Measurements from ENCODE around the gene NAIF1. TPM values are rescaled to one million over a fixed set of nuclear protein-coding genes. Genes with fewer than 3 reads are reported as not detected.
"Not testable (repeated sequence)": the region's sequence is repeated elsewhere in the genome, so short reads cannot be mapped to it uniquely, and the experiment has no call there.

Gene NAIF1
- polyA plus RNA-seq (ENCODE audit: insufficient read length): 7.0 TPM

DNA sequence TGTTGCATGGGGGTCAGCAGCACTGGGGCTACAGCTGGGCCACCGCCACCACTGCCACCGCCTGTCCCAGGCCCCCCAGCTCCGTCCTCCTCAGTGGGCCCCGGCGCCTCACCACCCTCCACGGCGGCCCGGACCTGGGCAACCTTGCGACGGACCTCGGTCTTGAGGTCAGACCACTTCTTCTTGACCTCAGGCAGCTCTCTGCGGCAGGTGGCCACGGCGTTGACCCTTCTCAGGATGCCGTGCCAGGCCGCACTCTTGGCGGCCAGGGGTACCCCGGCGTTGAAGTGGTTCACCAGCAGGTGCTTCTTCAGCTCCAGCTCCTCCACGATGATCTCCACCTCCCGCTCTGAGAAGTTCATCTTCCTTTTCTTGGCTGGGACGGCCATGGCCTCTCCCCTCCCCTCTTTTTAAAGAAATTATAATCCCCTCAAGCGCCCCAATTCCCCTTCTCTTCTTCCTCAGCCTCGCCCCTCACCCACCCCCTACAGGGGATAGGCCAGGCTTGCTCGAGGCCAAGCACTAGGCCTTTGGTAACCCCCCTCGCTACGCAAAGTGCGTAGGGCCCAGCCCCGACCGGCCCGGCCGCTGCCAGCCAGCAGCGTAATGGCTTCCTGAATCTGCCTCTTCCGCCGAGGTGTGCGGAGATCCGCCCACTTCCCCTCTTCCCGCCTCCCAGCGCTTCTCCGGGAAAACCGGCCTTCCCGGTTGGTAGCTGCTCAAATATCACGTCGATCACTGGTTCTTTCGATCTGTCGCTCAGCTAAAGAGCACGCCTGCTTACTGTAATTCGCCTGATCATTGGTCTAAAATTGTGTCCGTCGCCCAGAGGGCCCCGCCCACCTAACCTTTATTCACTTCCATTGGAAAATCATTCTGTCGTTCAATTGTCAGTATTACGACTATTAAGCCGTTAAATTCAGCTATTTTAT lies at the start of gene NAIF1:
NAIF1 (minus strand) TSS at position 608 of the 932 bp plus-strand sequence; CDS start at position 389, 219 bp downstream.
- peak; percentile 99 for DNase-seq

DNA sequence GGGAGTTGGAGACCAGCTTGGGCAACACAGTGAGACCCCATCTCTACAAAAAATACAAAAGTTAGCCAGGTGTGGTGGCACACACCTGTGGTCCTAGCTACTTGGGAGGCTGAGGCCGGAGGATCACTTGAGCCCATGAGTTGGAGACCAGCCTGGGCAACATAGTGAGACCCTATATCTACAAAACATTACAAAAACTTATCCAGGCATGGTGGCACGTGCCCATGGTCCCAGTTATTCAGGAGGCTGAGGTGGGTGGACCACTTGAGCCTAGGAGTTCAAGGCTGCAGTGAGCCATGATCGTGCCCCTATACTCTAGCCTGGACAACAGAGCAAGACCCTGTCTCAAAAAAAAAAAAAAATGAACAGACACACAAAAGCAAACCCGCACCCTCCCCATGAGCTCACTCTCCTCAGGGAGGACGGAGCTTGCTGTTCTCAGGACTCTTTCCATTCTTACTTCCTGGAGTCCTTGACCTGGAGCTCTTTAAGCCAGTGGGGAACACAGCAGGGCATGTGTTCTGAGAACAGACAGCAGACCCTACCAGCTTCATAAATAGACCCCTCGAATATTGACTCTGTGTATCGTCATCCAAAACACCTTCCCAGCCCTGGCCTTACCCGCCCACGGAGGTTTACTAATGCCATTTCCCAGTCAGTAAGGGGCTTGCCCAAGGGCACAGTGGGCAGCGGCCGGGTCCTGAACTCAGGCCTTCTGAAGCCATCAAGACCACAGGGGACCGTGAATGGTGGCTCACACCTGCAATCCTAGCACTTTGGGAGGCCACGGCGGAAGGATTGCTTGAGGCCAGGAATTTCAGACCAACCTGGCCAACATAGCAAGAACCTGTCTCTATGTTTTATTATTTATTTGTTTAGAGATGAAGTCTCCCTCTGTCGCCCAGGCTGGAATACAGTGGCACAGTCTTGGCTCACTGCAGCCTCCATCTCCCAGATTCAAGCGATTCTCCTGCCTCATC lies 49.3 kb upstream of the NAIF1 start:
- no peak for DNase-seq

DNA sequence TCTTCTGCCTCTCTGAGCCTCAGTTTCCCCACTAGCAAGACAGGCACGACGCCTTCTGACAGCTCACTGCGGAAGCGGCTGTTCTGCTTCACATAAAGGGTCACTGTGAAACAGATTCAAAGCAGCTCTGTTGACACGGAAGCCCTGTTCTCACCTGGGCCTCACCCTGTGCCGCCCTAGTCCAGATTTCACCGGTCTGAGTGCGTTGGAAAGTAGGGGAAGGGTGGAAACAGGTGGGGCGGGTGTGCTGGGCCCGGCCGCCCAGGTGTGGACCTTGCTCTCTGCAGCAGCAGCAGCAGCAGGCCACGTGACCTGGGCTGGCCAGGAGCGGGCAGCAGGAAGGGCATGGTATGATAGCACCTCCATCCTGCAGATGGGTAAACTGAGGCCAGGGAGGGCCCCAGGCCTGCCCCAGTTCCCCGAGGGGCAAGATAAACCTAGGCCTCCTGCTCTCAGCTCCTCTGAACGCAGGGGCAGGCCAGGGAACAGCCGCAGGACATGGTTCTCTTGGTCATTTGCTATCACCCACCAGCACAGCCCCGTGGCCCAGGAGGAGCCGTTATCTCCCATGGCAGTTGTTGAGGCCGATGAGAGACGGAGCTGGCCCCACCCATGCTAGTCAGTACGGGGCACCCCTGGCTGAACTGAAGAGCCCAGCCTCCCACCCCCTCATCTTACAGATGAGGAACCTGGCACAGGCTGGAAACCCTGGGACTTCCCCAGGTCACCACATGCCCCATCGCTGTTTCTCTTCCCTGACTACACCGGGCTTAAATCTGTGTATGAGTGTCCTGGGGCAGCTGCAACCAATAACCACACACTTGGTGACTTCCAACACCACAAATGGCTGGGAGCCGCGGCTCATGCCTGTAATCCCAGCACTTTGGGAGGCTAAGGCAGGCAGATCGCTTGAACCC lies 48.3 kb upstream of the NAIF1 start:
- no peak for DNase-seq

- no peak for DNase-seq
Observed at GRCh38 chr9:128114326-128115186, 47.4 kb upstream of the NAIF1 start.

DNA sequence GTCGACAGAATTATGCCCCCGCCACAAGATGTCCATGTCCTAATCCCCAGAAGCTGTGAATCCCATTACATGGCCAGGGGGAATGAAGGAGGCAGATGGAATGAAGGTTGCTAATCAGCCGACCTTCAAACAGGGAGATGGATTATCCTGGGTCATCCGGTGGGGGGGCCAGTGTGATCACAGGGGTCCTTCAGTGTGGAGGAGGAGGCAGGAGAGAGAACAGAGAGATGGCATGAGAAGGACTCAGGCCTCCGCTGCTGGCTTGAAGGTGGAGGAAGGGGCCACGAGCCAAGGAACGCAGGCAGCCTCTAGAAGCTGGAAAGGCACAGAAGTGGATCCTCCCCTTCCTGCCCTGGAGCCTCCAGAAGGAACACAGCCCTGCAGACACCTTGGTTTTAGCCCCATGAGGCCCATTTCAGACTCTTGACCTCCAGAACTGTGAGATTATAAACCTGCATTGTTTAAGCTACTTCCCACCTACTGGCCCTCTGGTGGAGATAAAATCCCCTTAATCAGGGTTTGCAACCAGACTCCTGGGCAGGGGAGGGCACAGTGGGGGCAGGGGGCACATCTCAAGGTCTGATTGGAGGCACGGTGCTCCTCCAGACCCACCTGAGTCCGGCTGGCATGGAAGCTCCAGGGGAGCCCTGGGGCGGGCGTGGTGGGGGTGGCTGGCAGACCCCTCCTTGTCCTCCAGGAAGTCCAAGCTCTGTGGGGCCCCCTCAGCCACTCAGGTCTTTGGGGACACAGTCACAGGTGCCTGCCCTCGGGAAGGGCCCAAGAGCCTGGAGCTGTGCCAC lies 46.6 kb upstream of the NAIF1 start:
- no peak for DNase-seq

DNA sequence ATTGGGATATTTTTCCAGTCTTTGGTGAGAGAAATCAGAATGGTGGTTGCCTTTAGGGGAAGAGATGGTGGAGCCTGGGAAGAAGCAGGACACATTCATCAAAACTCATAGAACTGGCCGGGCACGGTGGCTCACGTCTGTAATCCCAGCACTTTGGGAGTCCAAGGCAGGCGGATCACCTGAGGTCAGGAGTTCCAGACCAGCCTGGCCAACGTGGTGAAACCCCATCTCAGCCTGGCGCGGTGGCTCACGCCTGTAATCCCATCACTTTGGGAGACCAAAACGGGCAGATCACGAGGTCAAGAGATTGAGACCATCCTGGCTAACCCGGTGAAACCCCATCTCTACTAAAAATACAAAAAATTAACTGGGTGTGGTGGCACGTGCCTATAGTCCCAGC lies 44.6 kb upstream of the NAIF1 start:
- not testable (repeated sequence) for DNase-seq

DNA sequence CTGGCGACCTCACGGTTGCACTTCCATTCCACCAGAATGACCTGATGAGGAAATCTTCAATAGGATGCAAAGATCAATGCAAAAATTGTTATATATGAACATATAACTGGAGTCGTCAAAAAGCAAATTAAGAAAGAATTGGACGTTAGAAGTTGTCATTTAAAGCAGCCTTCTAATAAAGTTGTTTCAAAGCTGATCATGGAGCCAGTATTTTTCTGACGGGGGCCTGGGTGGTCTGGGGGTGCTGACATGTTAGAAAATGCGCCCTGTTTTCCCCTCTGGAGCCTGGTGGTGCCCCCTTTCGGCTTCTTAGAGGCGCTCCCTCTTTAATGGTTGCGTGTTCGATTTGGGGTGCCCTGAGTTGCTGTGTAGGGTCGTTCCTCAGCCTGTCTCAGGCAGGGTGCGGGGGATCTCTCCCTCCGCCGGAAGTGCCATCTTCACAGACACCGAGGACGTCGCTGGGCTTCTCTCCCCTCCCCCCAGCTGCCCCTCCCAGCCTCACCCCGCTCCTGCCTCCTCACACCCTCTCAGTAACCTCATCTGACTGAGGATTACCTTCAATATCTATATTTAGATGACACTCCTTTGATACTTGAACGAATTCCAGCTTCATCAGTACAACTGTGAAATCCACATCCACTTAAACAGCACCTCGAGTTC lies 42.1 kb upstream of the NAIF1 start:
- no peak for DNase-seq

DNA sequence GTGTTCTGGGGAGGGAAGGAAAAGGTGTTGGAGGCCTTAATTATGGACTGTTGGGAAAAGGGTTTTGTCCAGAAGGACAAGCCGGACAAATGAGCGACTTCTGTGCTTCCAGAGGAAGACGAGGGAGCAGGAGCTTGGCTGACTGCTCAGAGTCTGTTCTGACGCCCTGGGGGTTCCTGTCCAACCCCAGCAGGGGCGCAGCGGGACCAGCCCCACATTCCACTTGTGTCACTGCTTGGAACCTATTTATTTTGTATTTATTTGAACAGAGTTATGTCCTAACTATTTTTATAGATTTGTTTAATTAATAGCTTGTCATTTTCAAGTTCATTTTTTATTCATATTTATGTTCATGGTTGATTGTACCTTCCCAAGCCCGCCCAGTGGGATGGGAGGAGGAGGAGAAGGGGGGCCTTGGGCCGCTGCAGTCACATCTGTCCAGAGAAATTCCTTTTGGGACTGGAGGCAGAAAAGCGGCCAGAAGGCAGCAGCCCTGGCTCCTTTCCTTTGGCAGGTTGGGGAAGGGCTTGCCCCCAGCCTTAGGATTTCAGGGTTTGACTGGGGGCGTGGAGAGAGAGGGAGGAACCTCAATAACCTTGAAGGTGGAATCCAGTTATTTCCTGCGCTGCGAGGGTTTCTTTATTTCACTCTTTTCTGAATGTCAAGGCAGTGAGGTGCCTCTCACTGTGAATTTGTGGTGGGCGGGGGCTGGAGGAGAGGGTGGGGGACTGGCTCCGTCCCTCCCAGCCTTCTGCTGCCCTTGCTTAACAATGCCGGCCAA lies 41.3 kb upstream of the NAIF1 start:
- DNase-seq: no peak

GRCh38 chr9:128107468-128108268 lies 40.5 kb upstream of the NAIF1 start:
- no peak for DNase-seq

- no peak for DNase-seq
Observed at GRCh38 chr9:128106940-128107467, 39.9 kb upstream of the NAIF1 start.

DNA sequence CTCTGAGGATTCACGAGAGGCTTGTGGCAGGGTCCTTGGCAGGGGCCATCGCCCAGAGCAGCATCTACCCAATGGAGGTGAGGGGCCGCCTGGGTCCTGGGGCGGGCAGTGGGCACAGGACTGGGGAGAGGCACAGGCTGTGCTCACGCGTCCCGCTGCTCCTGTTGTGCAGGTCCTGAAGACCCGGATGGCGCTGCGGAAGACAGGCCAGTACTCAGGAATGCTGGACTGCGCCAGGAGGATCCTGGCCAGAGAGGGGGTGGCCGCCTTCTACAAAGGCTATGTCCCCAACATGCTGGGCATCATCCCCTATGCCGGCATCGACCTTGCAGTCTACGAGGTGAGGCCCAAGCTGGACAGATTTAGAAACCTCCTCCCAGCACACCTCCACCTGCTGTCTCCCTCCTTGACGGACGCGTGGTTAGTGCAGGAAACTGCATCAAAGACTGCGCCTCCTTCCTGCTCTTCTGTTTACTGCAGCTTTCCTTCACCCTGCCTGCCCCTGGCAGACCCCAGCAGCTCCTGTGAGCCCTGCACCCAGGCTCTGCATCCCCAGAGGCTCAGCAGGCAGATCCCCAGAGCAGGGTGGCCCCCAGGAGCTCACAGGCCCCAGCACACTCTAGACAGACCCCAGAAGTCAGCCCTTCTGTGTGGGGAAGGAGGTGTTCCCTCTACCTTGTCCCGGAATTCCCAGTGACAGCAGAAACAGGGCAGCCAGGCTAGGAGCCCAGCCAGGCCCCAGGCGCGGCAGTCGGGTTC lies 39.2 kb upstream of the NAIF1 start:
- no peak for DNase-seq

DNA sequence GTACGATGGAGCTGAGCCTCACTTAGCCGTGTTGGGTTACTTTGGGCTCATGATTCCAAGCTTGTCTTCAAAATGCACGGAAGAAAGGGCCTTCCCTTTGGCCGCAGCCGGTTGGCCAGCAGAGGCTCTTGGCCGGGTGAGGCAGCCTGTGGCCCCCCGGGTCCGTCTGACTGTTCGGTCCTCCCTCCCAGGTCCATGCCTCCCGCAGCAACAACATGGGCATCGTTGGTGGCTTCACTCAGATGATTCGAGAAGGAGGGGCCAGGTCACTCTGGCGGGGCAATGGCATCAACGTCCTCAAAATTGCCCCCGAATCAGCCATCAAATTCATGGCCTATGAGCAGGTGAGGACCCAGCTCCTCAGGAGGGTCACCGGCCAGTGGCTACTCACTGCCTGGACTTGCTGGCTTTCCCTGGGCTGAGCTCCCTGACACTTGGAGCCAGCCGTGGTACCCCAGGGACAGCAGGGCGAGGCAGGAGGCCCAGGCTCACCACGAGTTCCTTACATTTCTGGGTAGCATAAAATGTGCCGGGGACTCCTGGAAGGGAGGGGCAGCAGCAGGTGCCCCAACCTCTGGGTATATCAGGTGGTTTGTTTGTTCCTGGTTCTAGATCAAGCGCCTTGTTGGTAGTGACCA lies 38.5 kb upstream of the NAIF1 start:
- DNase-seq: no peak

GRCh38 chr9:128104171-128104618 lies 37.1 kb upstream of the NAIF1 start:
- DNase-seq: no peak

DNA sequence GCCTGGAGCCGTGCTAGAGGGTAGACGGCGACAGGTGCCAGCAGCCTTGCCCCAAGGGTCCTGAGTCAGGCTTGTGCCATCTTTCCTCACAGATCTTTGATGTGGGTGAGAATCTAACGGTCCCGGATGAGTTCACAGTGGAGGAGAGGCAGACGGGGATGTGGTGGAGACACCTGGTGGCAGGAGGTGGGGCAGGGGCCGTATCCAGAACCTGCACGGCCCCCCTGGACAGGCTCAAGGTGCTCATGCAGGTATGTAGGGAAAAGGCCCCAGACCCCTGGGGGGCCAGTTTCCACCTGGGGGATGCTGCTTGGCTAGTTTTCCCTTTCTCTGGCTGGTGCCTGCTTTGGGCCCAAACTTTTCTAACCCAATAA lies 36.5 kb upstream of the NAIF1 start:
- DNase-seq: no peak

GRCh38 chr9:128102861-128103588 lies 35.9 kb upstream of the NAIF1 start:
- no peak for DNase-seq

DNA sequence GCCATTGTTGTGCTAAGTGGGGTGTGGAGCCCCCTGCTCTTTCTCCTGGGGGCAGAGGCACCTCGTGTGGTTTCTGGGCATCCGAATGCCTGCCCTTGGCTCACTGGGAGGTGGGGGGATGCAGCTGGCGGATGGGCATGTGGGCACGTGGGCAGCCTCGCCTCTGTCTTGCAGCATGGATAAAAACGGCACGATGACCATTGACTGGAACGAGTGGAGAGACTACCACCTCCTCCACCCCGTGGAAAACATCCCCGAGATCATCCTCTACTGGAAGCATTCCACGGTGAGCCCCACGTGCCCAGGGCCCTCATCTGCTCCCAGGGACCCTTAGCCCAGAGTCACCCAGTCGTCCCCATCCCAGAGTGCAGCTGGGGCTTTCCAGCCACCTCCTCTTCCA lies 35.1 kb upstream of the NAIF1 start:
- no peak for DNase-seq
